Measurements from ENCODE around the gene STPG2. TPM values are rescaled to one million over a fixed set of nuclear protein-coding genes. Genes with fewer than 3 reads are reported as not detected.

STPG2 gene
- total and polyA plus RNA-seq, 2 donors (not counting 3 experiments of a cell fraction or from before 2014, with no cell fraction given), result not detected

GRCh38 chr4:98101988-98102387 is 41.3 kb downstream of the STPG2 start:
- POLR2A ChIA-PET, result no interaction called here
- Histone ChIP-seq H3K79me2 (ENCODE audit: control insufficient read depth, insufficient read depth, low read length) (no peaks in the 10 kb centered on the region), H3K4me1 (ENCODE audit: control insufficient read depth, extremely low read depth, insufficient read depth, low read length) (no peaks in the 10 kb centered on the region), H4K20me1 (replicated peaks; ENCODE audit: control insufficient read depth, extremely low read depth, insufficient read depth, low read length) (no peaks in the 10 kb centered on the region), H3K9me1 (replicated peaks; ENCODE audit: control insufficient read depth, extremely low read depth, insufficient read depth, low read length) (no peaks in the 10 kb centered on the region), H3K4me3 (replicated peaks in 1 of 3; ENCODE audit: insufficient read depth in 1 of 3, low read depth in 1 of 3, low read length in 3 of 3) (no peak overlapping the region), H3K36me3 (ENCODE audit: control insufficient read depth in 2 of 2, extremely low read depth in 1 of 2, insufficient read depth in 2 of 2, low read length in 2 of 2) (no peaks in the 10 kb centered on the region), H3K27me3 (ENCODE audit: control insufficient read depth in 2 of 2, insufficient read depth in 2 of 2, low read length in 2 of 2) (no peaks in the 10 kb centered on the region), H3K9ac (replicated peaks; ENCODE audit: extremely low read depth, insufficient read depth, low read length) (no peak overlapping the region), H3K4me2 (ENCODE audit: insufficient read depth, low read length) (no peak overlapping the region), H3K9me3 (replicated peaks; ENCODE audit: control insufficient read depth, insufficient read depth, low read length) (no peaks in the 10 kb centered on the region), H2AFZ (ENCODE audit: low read depth, low read length) (no peak overlapping the region), H3K27ac (ENCODE audit: insufficient read depth, low read depth, low read length) (no peak overlapping the region)
- CTCF ChIA-PET, result interaction anchor here (0.7 to 1.9 kb wide), 3 partner anchors 9 to 764 kb away, joined by 3 to 20 read pairs (median 4); no protein-coding TSS in a partner anchor
- dilution Hi-C loops (cut with MboI; ENCODE audit: extremely low pct_ligation_motif_present, low sequenced_read_pairs), result no loop called here
- no peak for FAIRE-seq
- intact Hi-C loops (cut with micrococcal nuclease), result no loop called here
- TF ChIP-seq EZH2 (IDR thresholded peaks at IDR 0.05; ENCODE audit: borderline replicate concordance, low read depth, low read length, severe bottlenecking), result no peak
- TF ChIP-seq MYC (IDR thresholded peaks at IDR 0.05; ENCODE audit: low read depth, low read length), result no peak
- TF ChIP-seq POLR2AphosphoS5 (IDR thresholded peaks at IDR 0.05; ENCODE audit: insufficient read depth, low read depth, low read length), result no peak
- no peak for TF ChIP-seq FOS (IDR thresholded peaks at IDR 0.05; ENCODE audit: borderline replicate concordance, insufficient read depth, low read length)
- TF ChIP-seq CTCF (IDR thresholded peaks at IDR 0.05; ENCODE audit: extremely low read depth in 1 of 2, insufficient read depth in 1 of 2, low read depth in 1 of 2, low read length in 2 of 2), result no peak
- TF ChIP-seq MAX (IDR thresholded peaks at IDR 0.05; ENCODE audit: insufficient read depth, insufficient read length), result no peak
- no peak for TF ChIP-seq POLR2A (IDR thresholded peaks at IDR 0.05; ENCODE audit: low read depth, low read length)
- TF ChIP-seq JUN (IDR thresholded peaks at IDR 0.05; ENCODE audit: borderline replicate concordance, insufficient read depth, insufficient read length, low read depth), result no peak
- TF ChIP-seq GATA2 (IDR thresholded peaks at IDR 0.05; ENCODE audit: insufficient read depth, insufficient read length, low read depth, low read length), result no peak
- no peak for DNase-seq (ENCODE audit: low read depth, low spot score)
- BruUV-seq (replicated peaks), result no TSS peak

Data from endothelial cell of umbilical vein (primary cell).